Activated CD4-positive, alpha-beta T cell treated with anti-CD3 and anti-CD28 coated beads, Interleukin-2, amount 50 U/mL, for 1 hour (primary cell): Measurements from ENCODE around the gene LONRF3.

Experiments used
- DNase-seq: peaks from one replicate; pipeline ENCODE4 v3.0.0-alpha.2; 2020

LONRF3 gene

DNA sequence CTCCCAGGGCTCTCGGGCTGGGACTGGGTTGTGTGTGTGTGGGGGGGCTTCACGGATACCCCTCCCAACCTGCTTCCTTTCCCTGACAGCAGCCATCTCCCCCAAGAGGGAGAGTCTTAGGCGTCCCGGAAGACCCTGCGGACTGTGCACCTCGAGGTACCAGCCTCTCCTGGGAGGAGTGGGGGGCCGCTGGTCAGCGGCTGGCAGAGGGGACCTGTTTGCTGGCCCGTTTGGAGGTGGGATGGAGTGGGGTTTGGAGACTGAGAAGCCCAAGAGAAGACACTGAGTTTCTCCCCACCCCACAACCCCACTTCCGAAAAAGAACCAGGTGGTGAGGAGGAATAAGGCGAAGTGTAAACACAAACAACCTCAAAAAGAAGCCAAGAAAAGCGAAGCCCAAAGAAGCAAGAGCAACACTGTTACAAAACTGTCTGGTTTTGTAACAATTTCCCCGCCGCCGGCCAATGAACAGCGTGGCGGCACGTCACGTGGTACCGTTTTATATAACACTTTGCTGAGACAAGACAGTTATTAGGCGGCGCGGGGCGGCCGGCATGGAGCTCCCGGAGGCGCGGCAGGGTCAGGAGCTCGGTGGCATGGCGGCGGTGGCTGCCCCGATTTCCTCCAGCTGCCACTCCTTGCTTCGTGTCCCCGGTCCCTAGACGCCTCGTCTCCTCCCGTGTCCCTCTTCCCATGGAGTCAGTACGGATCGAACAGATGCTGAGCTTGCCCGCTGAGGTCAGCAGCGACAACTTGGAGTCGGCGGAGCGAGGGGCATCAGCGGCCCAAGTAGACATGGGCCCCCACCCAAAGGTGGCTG is at the start of gene LONRF3:
Gene LONRF3, plus strand, starts transcription at position 531 of the 820 bp plus-strand sequence. Its CDS starts 163 bp downstream, at position 694.
- DNase-seq: peak; percentile 68

DNA sequence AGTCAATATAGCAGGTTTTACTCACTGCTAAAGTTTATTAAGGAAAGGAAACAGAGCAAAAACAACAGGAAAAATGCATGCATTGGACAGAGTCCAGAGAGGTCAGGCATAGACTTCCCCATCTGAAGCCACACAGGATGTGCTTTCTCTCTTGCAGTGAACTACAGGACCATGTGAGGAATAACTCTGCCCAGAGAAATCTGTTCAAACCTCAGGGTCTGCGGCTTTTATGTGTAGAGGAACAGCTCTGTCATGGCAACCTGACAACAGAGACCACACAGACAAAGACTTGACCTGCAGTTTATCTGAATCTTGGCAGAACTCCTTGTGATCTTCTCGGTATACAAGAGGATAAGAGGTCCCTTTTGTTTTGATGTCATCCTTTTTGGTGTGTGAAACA is 46.3 kb upstream of the LONRF3 start:
- DNase-seq: no peak

DNA sequence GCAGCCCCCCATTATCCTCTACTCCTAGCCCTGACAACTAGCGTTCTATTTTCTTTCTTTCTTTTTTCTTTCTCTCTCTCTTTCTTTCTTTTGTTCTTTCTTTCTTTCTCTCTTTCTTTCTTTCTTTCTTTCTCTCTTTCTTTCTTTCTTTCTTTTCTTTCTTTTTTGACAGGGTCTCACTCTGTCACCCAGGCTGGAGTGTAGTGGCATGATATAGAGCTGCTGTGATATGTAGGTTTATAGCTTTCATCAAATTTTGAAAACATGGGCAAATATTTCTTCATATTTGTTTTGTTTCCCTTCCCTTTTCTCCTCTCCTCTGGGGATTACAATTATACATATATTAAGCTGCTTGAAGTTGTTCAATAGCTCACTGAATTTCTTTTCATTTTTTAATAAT is 39.1 kb upstream of the LONRF3 start:
- DNase-seq: no peak

GRCh38 chrX:118941147-118941546 is 33.3 kb upstream of the LONRF3 start:
- DNase-seq: no peak

DNA sequence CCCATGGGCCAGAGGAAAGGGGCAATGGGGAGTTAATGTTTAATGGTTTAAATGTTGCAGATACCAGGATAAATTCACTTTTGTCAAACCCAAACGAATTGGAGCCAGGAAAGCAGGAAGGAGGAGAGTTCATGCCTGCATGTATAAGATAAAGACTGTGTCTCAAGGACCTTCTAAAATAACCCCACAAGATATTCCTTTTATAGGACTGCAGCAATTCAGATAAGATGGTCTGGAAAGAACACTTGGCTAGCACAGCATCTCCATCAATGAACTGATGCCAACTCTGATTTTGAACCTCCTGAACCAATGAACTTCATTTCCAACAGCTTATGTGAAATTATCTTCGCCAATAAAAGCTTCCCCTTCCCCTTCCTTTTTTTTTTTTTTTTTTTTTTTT is 31.3 kb upstream of the LONRF3 start:
- no peak for DNase-seq

DNA sequence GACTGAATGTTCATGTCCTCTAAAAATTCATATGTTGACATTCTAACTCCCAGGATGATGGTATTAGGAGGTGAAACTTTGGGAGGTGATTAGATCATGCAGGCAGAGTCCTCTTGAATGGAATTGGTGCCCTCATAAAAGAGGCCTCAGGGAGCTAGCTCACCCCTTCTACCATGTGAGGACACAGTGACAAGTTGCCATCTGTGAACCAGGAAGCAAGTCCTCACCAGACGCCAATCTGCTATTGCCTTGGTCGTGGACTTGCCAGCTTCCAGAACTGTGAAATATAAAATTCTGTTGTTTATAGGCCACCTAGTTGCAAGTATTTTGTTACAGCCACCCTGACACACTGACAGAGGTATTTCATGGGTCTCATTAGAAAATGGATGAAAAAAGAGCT is 28.5 kb upstream of the LONRF3 start:
- no peak for DNase-seq

DNA sequence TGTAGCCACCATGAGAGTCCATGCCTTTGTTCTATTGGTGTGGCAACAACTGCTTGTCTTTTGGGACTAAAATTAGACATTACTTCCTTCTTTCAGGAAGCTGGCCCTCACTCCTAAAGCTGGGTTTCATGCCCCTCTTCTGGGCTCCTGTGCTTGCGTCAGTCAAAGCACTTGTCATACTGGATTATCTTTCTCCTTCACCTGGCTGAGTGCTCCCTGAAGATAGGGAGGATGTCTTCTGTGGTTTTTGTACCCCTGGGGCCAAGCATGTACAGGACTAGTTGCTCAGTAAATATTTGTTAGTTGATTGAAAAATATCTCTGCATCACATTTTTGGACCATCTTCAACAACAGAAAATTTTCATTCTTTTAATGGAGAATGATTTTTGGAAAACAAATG is 26.1 kb upstream of the LONRF3 start:
- no peak for DNase-seq

DNA sequence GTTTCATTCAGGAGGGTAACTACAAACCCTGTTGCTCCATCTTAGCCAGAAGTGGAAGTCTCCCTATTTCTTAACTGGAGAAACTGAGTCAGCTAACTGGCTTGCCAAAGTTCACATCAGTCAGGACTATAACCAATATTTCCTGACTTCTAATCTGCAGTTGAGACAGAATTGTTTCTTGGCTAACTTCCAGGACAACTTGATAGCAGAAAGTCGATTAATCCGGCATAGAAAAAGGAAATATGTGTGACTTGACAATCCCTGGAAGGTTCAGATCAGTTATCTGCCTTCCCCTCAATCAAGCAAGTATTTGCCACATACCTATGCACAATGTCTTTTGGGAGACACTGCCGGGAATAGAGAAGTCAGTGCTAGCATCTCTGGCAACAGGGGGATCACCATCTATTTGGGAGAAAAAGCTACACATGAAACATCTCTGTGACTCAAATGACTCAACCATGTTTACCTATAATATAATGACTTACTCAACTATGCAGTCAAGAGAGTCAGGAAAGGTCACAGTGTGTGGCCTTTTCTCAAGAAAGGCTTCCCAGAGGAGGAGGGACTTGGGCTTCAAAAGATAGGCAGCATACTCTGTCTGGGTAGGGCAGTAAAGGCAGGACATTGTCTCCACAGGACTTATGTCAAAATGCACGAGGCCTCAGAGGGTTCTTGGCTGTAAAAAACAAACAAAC is 12.4 kb upstream of the LONRF3 start:
- no peak for DNase-seq

DNA sequence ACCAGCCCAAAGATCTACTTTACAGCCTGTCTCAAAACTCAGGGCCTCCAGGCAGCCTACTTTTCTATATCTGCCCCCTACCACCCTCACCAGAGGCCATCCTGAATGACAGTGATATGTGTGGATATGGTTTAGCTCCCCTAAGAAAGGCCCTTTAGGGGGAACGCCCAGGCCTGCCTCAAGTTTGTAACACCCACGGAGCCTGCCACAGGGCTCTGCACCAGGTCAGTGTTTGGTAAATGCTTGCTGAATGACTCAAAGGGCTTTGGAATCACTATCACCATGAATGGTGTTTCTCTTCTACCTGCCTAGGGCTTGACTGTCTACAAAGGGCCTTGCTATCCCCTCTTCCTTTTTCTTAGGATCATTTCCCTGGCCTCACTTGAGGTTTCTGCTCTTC is 11.3 kb upstream of the LONRF3 start:
- DNase-seq: no peak

- DNase-seq: no peak
Measured at GRCh38 chrX:118964252-118964651, 10.2 kb upstream of the LONRF3 start.

DNA sequence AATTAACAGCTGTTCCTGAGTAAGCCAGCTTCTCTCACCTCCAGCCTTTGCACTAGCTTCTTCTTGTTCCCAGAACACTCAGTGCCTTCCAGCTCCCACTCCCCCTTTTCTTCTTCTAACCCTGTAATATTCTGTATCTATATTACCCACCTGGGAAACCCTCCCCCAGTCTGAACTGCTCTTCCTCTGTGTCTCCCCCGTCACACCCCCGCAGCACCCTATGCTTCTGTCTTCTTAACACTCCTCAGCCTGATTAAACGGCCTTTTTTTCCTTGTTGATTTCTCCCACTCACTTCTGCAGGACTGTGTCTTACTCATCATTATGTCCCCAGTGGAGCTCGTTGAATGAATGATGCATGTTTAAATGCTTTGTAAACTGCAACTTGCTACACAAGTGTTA is 9.0 kb upstream of the LONRF3 start:
- DNase-seq: no peak

DNA sequence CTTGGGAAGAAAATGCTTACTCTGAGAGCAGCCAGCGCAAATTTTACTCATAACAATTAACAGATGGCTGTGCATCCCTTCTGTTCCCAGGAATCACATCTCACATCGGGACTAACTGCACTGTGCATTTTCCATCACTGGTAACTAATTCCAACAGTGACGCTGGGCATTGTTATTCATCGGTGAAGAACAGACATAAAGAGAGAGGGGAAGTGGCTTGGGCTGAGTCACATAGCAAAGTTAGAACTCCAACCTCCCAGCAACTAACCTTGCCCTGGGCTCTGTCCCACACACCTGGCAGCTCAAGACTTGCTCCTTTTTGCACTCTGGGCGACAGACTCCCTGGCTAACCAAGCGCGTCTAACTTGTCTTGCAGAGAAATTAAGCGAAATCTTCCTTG is 6.4 kb upstream of the LONRF3 start:
- no peak for DNase-seq

DNA sequence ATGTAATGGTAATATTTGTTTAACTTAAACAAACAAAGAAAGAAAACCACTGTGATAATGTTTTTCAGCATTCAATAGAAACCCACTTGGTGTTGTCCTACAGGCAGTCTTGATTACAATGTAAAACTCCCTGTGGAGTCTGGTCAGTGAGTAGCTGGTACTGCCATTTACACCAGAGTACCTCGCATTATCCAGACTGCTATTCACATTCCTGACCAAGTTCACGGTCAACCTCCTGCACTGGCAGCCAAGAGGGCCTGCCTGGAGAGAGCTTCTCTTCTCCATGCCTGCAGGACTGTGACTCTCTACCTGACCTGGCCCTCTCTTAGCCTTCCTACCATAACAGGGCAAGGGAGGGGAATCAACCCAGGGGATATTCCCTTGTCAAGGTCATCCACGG is 2.9 kb upstream of the LONRF3 start:
- no peak for DNase-seq

GRCh38 chrX:118973389-118974087 is 880 bp upstream of the LONRF3 start:
- no peak for DNase-seq

GRCh38 chrX:118974908-118975671 is 672 bp downstream of the LONRF3 start:
- peak; percentile 52 for DNase-seq

DNA sequence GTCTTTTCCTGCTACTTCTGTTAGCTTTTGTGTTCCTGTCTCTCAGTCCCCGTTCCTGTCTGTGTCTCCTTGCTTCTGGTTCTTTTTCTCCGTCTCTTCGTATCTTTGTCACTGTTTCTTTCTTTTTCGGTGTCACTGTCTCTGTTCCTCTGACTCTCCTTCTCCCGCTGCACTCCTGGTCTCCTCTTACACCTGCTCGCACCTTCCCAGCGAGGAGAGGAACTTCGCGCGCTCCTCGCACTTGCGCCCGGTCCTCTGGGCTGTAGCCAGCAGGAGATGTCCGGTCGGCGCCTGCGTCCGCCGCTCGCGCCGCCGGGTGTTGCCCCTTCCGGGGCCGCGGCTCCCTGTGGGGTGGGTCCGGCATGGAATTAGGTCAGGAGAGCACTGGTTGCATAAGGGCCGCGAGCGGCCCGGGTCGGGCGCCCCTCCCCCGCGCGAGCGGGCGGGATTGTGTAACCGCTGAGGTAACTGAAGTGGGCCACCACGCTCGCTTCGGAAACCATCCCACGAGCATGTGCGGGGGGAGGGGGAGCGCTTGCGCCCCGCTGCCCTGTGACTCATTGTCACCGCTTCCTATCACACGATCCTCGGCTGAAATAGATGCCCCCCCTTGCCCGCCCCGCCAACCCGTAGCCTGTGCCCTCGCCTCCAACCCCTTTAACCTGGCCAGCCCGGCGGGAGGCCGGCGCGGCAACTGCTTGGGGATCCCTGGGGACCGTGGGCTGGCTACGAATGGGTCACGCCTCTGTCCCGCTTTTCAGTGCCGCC is 1.6 kb downstream of the LONRF3 start:
- DNase-seq: peak; percentile 67

DNA sequence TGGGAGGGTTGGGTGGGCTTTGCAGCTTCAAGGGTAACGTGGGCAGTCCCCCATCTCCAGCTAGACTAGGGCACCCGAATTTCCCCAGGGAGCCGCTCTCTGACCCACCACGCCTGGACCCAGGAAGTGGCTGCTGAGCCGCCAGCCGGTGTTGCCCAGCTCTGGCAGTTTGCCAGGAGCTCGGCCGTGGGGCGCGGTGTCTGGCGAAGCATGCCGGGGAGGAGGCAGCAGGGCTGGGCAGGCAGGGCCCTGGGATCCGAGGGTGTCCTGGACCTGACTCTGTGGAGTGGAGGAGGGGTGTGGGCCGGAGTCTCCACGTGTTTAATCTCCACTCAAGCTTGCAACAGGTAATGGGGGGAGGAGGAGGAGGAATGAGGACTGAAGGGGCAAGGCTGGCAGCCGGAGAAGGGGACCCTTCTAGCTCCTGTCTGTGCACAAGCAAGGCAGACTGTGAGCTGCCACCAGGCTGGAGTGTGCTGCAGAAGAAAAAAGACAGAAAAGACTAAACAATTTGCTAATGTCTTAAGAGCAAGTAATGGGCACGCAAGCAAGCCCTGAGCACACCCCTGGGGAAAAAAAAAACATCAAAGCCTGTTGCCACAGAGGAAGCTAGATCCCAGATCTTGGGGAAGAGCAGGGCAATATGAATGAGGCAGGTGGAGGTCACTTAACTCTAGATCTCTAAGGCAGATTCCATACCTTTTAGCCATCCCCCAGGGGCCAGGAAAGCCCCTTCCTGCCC is 2.4 kb downstream of the LONRF3 start:
- peak; percentile 10 for DNase-seq

DNA sequence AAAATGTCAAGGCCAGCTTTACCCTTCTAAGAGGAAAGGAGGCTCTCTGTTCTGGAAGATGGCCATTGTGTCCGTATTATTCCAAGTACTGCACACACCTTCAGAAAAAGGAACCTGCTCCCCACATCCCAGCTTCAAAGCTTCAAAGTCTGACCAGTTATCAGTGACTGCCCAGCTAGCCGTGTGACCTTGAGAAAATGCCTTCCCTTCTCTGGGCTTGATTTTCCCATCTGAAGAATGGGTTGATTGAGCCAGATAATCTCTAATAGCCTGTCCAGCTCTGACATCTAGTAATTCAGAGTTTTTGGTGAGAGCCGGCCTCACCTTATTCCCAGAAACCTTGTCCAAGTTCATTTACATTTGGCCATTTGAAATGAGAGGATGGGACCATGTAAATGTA is 3.0 kb downstream of the LONRF3 start:
- no peak for DNase-seq

GRCh38 chrX:118978451-118978850 is 4.0 kb downstream of the LONRF3 start:
- no peak for DNase-seq

DNA sequence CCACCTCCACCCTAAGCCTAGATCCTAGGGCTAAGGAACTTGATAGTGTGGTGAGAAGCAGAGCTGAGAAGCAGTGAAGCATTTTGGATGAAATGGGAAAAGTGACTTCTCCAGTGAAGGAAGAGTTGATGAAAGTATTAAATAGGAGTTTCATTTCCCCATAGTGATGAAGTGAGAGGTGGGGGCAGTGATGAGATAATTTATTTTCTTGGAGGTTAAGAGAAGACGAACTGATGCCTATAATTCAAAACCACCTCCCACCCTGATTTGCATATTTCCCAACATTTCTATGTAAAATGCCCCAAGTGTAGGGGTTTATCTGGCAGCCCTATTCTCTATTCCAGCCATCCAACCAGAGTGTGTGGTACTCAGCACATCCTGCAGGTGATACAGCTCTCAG is 6.3 kb downstream of the LONRF3 start:
- DNase-seq: no peak

DNA sequence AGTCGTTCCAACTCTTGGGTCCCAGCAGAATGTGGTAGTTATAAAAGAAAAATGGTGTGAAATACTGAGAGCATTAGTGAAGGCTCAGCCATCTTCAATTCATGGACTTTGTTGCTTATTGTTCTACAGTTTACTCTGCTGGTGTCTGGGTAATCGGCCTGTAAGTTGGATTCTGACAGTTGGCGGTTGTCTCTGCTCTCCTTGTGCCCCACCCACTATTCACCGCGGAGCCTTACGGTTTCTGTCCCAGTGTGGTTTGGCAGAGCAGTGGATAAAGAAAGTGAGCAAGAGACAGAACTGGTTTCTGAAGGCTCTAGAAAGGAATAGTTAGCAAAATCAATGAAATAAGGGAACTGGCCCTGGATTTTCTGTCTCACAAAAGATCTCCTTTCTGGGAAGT is 9.1 kb downstream of the LONRF3 start:
- DNase-seq: no peak

DNA sequence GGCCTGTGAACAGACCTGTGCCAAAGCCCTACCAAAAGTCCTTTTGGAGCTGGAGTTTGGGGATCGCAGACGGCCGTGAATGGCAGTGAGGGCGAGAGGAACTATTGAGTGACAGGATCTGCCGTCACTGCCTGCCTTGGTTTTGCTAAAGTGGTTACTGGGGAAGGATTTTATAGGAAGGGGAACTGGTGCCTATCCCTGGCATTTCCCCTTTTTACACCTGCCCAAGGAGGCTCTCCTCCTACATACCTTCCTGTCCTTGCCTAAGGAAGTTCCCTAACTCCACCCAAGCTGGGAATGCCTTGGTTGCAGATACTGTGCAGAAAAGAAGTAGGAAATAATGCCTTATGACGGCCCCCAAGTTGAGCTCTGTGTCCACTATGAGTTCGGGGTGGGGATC is 14.5 kb downstream of the LONRF3 start:
- no peak for DNase-seq
